DMS79 treated with DMSO at 0.1 percent for 48 hours (cell line): Measurements from ENCODE around the gene UQCR11.
"Not testable (repeated sequence)": the region's sequence is repeated elsewhere in the genome, so short reads cannot be mapped to it uniquely, and the experiment has no call there.

ENCODE experiments used
- DNase-seq: peaks from one replicate; lab custom pipeline; 2025; lab: John Stamatoyannopoulos, UW

The UQCR11 gene

DNA sequence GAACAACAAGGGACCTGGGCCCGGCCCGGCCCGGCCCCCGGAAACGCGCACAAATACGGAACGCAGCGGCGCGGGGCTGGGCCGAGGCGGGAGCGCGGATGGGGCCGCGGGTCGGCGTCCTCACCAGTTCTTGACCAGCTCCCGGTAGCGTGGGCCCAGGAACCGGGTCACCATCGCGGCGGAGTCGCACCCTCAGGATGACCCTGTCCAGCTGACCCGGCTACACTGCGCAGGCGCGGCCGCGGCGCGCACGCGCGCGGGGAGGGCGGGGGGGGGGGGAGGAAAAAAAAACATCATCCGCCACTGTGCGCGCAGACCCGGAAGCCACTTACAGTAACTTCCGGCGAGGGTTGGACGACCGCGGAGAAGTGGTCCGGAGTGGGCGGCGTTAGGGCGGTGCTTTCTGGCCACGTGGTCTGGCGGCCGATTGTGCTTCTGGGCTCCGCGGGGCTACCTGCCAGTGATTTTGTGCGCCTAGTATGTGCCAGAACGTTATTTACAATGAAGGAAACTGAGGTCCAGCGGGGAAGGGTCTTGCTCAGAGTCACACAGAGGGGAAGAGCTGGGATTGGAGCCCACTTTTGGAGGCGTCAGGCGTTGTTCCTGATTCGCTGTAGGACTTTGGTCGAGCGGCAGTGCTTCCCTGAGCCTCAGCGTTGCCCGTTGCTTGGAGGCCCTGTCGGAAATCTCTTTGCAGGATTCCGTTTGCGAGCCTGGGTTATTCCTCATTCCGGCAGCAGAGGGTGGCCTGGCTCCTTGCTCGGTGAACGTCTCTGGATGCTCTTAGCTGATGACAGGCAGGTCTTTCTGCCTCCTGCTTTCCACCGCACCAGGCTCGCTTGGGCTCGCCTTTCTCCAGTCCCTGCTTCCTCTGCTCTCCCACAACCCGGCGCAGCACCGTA lies at the start of gene UQCR11:
Gene UQCR11, minus strand, starts transcription at position 227 of the 902 bp plus-strand sequence. Its CDS starts 53 bp downstream, at position 174.
- DNase-seq, result peak; percentile 95

DNA sequence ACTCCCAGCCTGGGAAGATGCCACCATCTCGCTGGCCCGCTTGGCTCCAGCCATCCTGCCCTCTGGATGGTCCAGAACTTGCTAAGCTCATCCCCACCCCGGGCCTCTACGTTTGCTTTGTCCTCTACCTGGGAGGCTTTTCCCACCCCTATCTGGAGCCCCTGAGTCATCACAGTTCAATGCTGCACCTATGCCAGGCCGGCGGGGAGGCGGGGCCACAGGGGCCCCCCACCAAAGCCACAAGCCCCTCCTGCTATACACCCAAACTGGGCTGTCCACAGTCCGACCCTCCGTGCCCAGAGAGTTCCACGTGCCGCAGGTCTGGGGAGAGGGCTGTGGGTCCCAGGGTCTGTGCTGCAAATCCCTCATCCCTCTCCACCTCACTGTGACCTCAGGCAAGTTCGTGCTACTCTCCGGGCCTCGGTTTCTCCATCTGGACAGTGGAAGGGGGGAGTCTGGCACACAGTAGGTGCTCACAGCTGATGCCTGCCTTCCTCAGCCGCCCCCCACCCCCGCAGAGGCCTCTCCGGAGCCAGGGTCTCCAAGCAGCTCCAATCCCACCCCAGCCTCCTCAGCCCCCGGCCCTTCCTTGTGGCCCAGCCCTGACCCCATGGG lies 49.0 kb upstream of the UQCR11 start:
- no peak for DNase-seq

DNA sequence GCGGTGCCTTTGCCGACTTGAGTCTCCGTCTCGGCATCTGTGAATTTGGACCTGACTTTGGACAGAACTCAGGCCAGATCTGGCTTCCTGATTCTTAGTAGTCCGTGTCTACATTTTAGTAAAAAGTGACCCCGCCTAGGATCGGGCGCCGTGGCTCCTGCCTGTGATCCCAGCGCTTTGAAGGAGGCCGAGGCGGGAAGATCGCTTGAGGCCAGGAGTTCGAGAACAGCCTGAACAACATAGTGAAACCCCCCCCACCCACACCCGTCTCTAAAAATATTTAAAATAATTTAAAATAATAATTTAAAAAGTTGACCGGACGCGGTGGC lies 48.0 kb upstream of the UQCR11 start:
- no peak for DNase-seq

DNA sequence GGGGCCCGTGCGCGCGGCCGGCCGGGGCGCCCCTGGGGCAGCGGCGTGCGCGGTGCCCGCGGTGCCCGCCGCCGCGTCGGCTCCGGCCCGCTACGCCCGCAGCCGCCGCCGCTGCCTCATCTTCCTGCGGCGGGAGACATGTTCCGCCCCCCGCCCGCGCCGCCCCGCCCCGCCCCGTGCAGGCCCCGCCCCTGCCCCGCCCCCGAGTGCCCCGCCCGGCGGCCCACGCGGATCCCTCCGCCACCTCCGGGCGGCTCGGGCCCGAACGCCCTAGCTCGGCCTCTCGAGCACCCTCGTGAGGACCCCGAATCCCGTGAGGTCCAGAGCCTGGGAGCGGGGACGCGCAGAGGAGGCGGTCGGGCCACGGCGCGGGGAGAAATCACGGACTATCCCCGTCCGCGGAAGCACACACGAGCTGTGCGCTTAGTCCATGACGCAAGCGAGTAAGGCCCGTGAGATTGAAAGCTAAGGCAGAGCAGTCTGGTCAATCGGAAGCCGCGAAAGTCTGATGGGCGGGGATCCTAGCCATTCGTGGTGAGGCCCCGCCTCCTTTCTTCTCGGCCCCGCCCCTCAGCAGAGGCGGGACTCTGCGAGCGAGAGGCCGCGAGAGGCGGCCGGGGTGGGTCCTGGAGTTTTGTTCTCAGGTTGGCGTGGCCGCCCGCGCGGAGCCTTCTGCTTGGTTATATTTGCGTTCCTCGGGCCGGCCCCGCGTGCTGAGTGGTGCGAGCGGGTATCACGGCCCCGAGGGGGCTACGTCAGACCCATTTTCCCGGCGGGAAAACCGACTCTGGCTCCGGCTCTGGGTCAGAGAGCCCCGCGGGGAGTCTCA lies 47.4 kb upstream of the UQCR11 start, which contains the start of gene TCF3:
Gene TCF3, minus strand, starts transcription at position 145 of the 829 bp plus-strand sequence. CDS start 2,367 bp downstream, outside the sequence.
- DNase-seq, result peak; percentile 95

DNA sequence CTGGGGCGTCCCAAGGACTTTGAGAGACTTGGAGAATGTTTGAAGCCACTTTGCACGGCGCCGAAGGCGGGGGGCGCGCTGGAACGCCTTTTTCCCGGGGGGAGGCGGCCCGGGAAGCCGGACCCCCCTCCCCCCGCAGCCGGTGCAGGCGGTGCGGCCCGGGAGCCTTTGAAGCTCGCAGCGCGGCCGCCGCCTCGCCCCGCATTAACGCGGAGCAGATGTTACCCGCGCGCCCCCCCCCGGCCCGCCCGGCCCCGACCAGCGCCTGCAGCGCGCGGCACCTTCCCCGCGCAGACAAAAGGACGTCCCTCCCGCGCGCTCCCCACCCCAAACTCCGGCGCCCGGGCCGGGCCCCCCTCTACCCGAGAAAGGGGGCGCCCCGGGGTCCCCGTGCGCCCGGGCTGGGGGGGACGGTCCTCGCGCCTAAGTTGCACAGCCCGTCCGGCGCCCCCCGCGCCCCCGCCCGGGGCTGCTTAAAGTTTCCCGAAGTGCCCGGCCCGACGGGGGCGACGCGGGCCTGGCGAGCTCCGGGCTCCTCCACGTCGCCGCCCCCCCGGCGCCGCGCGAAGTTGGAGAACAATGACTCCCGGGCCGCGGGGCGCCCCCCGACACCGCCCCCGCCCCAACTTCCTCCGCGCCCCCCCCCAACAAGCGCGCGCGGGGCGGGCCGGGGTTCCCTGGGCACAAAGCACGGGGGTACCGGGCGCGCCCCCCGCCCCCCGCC lies 46.5 kb upstream of the UQCR11 start:
- DNase-seq, result no peak

DNA sequence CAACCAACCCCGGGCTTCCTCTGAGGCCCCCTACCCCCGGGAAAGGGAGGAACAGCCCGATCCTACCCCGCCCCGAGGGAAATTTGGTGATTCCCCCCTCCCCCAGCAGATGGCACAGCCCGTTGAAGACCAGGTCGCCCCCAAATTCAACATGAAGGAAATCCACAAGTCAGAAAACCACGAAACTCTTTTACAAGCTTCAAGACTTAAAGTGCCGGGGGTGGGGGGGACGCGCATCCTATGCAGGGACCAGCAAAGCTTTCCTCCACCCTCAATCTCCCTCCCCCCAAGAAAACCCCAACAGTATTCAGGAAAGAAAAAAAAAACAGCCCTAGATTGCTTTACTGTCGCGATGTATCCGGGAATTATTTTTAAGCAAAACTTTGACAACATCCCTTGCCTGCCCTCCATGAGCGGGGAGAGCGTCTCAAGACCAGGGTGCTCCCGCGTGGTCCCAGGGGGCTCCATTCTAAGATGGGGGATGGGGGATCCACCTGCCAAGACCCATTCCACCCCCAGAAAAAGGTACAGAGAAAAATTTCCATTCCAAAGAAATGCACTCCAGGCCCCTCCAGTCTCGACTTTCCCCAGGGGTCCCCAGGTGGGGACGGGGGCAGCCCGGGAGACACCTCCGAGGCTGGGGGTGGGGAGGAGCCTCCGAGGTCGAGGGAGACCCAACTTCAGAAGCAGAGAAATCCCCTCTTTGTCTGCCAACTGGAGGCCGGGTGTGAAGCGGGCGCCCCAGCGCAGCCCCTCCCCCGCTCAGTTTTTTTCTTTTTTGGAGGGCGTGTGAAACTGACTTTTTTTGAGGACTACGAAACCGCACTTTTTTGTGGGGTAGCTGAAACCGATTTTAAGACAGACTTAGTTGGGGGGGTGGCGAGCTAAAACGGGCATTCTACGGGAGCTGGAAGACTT lies 45.6 kb upstream of the UQCR11 start:
- DNase-seq, result no peak

DNA sequence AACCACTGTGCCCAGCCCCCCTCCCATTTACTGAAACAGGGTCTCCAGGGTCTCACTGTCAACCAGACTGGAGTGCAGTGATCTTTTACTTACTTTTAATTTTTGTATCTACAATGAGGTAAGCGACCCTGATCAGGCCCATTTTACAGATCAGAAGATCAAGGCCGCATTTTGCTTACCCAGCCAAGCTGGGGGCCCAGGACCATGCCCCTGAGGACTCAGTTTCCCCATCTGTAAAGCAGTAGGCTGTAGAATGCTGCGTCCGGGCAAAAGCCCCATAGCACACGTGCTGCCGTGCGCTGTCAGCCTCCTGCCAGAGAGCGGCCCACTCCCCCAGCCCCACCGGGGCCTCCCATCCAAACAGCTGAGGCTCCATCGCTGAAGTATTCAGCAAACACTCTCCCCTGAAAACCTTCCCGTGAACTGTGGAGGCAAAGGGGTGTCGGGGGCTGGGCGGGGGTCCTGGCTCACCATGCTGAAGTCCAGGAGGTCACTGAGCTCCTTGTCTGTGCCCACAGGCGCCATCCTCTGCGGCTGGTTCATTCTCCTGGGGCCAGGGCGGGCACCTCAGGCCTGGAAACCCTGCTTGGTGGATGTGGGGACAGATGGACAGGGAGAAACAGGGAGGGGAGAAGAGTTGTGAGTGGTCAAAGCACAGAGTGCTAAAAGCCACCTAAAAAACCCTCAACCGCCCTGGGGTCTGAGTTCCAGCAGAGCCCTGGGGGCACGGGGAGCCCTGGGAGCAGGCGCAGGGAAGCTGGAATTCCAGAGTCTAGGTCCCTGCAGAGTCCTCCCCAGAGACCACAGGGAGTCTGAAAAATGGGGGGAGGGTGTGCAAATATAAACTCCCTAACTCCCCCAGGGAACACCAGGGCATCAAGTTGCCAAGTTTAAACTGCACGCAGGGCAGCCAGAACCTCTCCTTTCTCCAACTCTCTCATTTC lies 44.7 kb upstream of the UQCR11 start:
- no peak for DNase-seq

DNA sequence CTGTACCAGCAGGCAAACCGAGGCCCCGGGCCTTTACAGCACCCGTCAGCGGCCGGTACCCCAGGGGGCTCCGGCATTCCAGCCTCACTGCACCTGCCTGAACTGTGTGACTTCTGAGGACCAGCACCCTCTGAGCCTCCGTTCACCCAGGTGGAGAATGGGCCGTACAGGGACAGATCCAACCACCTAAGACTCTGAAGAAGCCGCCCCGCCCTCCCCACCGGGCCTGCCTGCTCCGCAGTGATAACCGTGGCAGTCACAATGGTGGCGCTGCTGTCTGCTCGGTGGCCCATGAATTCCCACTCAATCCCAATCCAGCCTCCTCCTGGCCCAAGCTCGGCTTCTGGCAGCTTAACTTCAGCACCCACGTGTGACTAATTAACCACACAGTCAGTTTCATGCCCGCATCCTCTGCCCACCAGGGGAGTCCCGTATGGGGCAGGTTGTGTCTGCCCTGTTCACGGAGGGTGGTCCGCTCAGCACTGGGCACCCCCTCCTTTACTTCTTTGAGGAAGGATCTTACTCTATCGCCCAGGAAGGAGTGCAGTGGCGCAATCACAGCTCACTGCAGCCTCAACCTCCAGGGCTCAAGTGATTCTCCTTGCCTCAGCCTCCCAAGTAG lies 43.8 kb upstream of the UQCR11 start:
- no peak for DNase-seq

DNA sequence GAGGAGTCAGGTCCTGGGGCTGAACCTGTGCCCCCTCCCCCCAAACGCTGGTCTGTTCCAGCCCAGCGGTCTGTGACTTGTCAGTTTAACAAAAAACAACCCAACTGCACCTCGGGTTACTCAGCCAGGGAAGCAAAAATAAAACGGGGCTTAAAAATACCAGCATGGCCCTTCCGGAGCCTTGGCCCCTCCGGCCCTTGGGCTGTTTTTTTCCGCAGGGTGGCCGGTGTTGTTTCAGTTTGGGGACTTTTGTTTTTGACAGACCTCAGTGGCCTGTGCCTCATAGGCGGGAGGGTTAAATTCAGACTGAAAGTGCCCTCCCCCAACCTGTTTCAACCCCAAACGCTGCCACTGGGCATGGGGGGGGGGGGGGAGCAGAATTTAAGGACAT lies 43.2 kb upstream of the UQCR11 start:
- DNase-seq, result no peak

DNA sequence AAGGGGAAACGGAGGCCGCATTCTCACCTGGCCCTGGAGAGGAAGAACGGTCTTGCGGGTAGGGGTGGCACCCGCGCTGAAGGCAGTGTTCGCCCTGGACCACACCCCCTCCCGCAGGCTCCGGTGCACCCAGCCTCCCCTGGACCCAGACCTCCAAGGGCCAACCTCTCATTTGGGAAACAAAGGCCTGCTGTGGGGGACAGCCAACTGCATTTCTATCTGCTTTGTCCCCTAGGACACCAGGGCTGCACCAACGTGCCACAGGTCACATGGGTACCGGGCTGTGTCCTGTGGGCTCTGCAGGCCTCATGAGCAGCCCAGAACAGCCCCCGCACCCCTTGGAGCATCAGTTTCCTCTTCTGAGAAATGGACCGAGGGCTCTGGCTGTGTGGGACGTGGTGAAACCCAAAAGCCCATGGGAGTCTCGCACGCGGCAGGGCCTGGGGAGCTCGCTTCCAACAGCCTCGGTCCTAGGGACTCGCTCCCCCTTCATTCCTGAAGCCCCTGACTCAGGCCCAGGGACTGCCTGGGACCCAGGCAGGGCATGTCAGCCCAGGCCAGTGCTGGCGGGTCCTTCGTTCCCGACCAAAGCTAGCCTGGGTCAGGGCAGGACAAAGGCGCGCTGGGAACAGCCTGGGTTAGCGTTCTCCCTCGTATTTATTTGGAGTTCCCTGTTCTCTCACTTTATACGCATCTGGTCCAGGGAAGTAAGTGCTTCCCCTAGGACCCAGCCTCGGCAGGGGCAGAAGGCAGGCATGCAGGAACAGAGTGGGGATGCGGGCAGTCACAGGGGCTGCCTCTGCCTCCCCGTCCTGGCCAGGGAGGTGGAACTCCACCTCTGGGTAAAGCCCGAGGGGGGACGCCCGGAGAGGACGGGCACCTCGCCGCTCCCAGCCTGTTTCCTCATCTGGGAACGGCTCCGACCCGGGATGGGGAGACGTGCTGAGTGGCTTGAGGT lies 42.5 kb upstream of the UQCR11 start:
- DNase-seq, result no peak

DNA sequence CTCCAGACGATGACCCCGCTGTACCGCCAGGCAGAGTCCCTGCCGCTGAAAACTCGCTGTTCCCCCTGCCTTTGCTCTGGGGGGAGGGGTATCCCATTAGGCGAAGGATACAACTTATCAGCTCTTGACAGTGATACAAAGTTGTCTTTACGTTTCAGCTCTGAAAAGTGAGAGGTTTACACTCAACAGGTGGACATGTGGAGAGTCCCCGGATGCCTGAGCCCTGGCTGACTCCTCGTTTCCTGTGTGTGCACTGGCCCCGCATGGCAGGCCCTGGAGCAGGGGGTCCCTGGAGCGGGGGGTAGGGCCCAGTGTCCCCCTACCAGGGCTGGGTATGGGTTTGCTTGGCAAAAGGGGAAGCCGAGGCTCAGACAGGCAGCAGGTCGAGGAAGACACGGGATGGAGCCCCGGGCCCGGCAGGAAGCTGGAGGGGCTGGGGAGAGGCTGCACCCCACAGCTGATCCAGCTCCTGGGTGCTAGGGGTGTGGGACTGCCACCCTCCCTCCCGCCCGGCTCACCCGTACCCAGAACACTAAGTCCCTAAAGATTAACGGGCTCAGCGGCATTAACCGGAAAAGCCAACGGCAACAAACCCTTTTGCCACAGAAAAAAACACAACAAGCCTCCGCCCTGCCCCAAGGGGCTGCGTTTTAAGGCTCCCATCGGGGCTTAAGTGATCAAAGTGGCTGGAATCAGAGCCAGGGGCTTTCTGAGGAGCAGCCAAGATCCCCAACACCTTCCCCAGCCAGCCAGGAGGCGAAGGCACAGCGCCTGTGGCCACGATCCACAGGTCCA lies 41.6 kb upstream of the UQCR11 start:
- DNase-seq, result no peak

DNA sequence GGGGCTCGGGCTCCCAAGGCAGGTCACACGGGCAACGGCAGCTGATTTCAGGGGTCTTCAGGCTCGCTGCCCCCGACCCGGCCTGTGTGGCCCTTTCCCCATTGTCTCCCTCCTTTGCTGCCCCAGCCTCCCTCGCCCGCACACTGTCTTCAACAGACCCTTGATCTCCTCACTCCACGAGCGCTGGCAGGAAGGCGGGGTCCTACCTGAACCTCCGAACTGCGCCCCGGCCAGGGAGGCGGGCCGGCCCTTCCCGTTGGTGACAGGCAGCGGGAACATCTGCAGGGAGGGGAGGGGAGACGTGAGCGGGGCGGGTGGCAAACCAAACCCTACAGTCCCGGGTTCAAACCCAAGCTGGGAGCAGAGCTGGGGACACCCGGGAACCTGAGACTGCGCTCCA lies 40.9 kb upstream of the UQCR11 start:
- no peak for DNase-seq

DNA sequence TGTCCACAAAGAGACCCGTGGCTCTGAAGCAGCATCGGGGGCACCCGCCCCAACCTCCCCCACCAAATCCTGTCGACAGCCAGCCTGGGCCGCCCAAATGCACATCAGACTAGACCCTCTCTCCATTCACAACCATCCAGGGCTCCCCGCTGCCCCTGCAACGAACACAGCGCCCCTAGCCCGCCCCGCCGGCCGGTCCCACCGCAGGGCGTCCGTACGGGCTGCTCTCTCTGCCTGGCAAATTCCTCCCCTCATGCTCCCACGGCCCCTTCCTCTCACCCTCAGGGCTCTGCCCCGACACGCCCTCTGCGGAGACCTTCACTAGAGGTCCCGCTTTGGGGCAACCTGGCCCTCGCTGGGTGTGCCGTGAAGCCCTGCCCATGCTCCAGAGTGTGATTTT lies 40.0 kb upstream of the UQCR11 start:
- DNase-seq, result no peak

DNA sequence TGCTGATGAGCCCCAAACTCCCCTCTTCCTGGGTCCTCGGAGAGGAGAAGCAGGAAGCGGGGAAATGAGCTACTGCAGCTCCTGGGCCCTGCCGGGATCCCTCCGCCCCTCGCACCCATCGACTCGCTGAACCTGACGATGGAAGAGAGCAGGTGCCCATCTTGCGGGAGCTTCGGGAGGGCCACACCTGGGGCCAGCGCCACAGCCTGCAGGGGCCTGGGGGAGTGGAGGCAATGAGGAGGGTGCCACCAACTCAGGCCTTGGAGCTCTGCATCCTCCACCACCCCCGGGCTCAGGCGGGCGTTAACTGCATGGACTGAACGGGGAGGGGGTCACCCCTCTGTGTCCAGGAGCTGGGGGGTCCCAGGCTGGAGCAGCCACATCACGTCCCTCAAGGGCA lies 38.8 kb upstream of the UQCR11 start:
- no peak for DNase-seq

DNA sequence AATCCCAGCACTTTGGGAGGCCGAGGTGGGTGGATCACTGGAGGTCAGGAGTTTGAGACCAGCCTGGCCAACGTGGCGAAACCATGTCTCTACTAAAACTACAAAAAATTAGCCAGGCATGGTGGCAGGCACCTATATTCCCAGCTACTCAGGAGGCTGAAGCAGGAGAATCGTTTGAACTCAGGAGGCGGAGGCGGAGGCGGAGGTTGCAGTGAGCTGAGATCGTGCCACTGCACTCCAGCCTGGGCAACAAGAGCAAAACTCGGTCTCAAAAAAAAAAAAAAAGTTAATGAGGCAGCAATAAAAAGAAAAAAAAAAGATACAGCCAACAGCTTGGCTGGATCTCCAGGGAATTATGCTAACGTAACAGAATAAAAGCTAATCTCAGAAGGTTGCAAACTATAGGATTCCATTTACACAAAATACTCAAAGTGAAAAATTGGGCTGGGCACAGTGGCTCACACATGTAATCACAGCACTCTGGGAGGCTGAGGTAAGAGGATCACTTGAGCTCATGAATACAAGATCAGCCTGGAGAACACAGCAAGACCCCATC lies 35.7 kb upstream of the UQCR11 start:
- not testable (repeated sequence) for DNase-seq

DNA sequence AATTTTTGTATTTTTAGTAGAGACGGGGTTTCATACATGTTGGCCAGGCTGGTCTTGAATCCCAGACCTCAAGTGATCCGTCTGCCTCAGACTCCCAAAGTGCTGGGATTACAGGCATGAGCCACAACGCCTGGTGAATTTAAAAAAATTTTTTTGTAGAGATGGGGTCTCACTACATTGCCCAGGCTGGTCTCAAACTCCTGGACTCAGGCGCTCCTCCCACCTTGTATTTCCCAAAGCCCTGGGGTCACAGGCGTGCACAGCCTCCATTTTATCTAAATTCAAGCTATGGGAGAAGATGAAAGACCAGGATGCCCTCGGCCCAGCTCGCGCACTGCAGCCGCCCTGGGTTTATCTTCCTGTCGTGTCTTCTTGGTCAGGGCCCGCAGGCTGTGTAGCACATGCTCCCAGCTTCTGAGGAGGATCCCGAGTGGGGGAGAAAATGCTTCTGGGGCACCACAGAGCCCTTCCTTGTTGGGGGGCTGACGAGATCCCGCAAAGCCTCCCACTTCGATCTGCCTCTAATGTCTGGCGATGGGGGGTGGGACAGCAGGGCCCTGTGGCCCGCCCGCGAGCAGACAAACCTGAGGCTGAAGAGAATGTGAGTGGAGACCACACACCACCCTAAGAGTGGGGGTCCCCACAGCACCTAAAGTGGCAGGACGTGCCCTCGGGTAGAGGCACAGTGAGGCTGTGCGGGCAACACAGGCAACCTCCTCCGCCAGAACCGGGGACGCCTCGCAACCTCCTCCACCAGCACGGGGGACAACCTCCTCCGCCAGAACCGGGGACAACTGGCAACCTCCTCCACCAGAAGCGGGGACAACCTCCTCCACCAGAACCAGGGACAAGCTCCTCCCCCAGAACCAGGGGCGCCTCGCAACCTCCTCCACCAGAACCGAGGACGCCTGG lies 31.3 kb upstream of the UQCR11 start:
- DNase-seq, result no peak
